Pons (tissue), 1 donor: ENCODE results near the gene MAP4K4.
"Not testable (repeated sequence)": the region's sequence is repeated elsewhere in the genome, so short reads cannot be mapped to it uniquely, and the experiment has no call there.

ENCODE experiments used
- DNase-seq: peaks from one replicate; pipeline ENCODE4 v3.0.0-alpha.2; 2016; ENCODE audit warnings: low spot score

The MAP4K4 gene

DNA sequence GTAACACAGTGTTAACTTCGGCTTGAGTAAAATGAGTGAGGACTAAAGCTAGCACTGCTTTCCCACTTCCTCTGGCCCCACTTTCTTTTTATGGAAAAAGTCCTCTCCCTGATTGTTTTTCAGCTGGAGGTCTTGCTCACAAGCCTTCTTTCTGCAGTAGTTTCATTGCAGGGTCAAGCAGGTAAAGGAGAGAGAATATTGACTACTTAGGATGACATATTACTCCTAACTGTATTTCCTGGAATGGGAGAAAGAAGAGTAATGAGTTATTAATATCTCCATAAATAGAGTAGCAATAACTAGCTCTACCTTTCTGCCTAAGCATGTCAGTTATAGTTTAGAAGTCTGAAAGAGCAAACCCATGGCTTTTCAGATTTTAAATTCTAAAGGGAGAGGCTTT lies 45.0 kb downstream of the MAP4K4 start:
- DNase-seq, result no peak

DNA sequence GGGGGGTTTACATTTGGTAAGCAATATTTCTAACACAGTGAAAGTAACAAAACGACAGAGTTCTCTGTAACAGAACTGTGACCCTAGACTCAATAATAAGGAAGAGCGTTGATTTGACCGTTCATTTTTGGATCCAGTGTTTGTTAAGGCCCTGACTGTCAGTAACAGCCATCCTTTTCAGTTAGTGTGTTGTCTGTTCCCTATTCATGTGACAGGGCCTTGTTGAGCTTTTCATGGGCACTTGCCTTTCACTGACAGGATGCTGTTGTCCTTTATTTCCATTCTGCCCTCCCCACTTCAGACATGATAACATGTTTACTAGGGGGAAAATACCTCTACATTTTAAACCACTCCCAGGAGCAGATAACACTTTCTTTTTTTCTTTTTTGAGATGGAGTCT lies 45.8 kb downstream of the MAP4K4 start:
- peak; percentile 93 for DNase-seq

GRCh38 chr2:101744832-101745231 lies 47.3 kb downstream of the MAP4K4 start:
- DNase-seq, result no peak

GRCh38 chr2:101745711-101746694 lies 48.5 kb downstream of the MAP4K4 start:
- DNase-seq, result no peak

DNA sequence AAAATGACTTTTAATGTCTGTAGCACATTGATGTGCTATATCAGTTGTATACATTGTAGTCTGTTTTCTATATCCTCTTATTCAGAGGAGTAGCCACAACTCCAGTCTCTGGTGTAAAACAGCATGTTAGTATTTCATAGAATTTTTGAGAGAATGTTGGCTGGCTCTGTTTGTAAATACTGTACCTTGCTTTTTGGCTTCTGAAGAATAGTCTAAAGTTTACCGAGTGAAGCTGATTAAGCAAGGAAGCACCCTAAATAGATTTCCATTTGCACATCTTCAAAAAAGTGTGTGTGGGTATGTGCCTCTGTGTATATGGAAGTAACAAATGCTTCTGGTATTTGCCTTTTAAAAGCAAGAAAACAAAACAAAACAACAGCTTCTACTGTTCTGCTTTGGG lies 50.5 kb downstream of the MAP4K4 start:
- DNase-seq, result peak; percentile 59

GRCh38 chr2:101748462-101748861 lies 51.0 kb downstream of the MAP4K4 start:
- not testable (repeated sequence) for DNase-seq

DNA sequence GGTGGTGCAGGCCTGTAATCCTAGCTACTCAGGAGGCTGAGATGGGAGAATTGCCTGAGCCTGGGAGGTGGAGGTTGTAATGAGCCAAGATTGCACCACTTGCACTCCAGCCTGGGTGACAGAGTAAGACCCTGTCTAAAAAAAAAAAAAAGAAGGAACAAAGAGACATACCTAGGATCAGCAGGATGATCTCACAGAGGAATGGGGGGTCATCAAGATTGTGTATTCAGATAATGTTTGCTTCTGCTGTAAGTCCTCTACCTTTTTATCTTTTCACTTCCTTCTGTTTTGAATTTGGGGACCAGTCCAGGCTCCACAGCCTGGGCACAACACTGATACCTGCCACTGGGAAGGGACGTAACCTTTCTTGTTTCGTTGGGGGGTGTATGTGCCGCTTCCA lies 53.2 kb downstream of the MAP4K4 start:
- DNase-seq, result no peak

DNA sequence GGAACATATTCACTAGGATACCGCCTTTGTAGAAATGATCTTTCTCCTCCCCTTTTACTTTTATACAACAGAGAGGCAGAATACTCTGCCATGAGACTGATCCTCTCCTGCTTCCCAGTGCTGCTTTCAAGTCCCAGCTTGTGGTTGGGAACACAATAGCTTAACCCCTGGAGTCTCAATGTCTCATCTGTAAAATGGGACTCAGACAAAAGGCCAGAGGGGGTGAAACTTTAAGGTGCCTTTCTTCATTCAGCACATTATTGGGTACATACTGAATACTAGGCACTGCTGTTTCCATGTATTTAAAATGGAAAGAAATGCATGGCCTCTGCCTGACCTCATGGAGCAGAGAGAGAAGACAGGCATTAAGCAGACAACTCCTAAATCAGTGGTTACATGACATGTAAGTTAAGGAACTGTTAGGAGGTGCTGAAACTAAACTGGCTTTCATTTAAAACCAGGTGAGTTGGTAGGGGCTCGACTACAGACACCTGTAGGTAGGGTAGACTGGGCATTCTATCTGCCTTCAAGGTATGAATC lies 53.8 kb downstream of the MAP4K4 start:
- DNase-seq, result no peak

- DNase-seq, result peak; percentile 68
Measured at GRCh38 chr2:101751875-101752619, 54.5 kb downstream of the MAP4K4 start.

DNA sequence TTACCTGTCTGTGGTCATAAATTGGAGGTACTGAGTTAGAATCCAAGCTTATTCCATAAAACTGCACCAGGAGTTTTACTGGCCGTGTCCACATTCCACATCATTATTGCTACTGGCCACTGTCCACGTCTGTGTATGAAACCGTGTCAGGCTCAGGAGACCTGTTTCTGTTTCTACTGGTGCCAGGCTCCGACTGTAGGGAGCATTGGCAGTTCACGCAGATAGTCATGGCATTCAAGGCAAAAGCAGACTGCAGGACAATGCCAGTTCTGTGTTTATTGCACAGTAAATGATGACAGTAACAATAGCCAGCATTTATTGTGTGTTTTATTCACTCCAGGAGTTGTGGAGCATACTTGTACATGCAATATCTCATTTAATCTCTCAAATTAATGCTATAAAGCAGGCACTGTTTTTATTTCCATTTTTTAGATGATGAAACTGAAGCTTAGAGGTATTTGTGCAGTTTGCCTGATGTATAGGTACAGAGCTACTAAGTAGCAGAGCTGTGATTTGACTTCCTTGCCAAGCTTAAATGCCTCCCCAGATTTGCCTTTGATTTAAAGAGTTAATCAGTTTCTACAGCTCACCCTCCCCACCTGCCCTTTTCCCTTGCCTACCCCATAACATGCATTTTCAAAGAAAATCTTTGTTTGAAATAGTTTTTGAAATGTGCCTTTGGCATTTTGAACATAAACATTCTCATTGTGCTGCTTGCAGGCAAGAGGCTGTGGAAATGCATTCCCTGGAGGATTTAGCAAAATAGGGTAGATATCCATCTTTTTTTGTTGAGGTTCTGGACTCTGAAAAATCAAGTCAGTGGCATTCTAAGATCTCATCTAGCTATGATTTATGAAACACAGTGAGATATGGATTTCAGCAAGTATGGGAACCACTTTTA lies 55.5 kb downstream of the MAP4K4 start:
- DNase-seq, result peak; percentile 98

DNA sequence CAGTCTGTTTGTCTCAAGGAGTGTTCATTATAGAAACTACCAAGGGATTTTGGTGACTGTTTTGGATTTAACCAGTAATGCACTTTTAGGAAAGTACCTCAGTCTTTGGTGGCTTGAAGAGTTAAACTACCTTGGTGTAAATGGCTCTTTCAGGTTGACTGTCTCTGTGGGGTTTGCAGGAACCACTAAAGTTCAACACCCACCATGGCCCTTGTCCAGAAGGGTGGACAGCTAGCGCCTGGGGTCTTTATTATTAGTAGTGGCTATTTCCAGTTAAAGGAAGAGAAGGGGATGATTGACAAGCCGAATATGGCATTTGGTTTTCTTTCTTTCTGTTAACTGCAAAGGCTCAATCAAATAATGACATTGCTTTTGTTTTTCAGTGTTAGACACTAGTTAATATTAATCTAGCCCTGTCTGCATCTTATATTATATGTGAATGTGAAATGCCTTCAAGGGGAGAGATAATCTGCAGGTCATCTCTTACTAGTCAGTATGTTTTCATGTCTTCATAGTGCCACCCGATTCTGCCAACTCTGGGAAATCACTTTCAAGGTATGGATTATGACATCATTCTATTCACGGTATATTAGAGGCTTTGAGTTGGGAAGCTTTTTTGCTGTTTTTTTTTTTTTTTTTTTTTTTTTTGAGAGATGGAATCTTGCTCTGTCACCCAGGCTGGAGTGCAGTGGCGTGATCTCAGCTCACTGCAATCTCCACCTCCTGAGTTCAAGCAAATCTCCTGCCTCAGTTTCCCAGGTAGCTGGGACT lies 56.4 kb downstream of the MAP4K4 start:
- DNase-seq, result no peak

- DNase-seq, result peak; percentile 56
Measured at GRCh38 chr2:101754618-101755017, 57.1 kb downstream of the MAP4K4 start.

DNA sequence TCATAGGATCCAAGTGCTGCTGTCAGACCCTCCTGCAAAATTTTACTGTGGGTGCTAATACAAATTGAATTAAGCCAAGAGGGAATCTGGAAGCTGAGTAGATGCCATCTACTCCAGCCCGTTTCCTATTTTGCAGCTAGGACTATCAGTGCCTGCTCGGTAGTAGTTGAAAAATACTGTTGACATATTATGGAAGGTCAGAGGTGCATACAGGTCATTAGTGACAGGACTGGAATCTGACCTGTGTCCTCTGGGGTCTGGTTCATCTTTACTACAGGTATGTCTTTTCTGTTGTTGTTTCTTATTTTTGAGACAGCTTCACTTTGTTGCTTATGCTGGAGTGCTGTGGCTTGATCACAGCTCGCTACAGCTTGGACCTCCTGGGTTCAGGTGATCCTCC lies 58.8 kb downstream of the MAP4K4 start:
- no peak for DNase-seq

DNA sequence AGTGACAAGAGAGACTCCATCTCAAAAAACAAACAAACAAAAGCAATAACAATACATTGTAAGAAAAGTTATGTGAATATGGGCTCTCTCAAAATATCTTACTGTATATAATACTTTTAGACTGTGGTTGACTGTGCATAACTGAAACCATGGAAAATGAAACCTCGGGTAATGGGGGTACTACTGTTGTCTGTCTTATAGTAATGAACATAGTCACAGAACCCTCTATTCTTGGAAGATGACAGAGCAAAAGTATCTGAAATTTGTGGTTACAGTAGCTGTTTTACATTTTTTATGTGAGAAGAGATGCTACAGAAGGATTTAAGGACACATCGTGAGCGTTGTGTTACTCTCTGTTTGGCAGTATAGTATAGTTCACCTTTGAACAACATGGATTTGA lies 60.5 kb downstream of the MAP4K4 start:
- no peak for DNase-seq

GRCh38 chr2:101759162-101759561 lies 61.7 kb downstream of the MAP4K4 start:
- no peak for DNase-seq

DNA sequence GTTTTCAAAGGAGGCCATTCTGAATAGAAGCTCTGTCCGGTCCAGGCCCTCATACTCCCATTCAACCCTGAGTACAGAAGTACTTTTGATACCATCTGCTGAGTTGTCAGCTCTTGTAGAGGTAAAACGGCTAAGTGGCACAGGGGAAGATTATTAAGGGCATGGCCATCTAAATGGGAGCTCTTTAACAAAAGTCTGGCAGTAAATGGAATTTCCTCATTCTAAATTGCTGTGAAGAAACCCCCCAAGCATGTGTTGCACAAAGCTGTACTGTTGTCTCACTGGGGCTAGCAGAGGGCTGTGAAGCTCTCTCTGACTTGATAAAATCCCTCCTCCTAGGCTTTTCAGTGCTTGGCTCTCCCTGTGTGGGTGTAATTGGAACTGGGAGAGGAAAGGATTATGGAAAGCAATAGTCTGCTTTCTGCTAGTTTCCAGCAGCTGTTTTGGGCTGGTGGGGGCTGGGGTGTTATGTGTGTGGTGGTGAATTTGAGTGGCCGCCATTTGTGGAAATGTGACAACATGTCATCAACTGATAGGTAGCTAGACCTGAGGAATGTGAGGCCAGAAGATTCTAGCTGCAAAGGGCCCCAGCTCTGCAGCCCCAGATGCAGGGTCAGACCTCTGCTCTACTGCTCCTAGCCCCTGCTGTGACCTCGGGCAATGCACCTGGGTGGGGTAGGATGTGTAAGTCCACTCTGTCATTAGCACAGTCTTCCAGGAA lies 65.1 kb downstream of the MAP4K4 start:
- peak; percentile 91 for DNase-seq

GRCh38 chr2:101763496-101764333 lies 66.2 kb downstream of the MAP4K4 start:
- DNase-seq, result peak; percentile 57

DNA sequence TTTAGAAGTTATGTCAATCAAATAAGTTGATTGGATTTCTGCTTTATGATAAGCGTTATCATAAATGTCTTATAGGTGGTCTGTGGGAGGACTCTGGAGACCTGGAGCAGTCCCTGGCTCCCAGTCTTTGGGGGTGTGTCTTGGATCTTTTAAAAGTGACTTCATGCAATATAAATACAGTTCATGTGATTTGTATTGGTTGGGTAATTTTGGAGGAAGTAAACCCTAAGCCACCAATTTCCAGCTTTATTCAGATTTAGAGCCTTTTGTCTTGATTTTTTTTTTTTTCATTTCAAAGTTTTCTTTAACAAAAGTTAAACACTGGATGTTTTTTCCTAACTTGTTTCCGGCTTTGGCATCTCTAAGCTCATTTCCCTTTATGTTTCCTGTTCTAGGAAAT lies 68.8 kb downstream of the MAP4K4 start:
- no peak for DNase-seq
